GM18502 (cell line): ENCODE measurements around the gene TPCN2.

Experiments used
- ATAC-seq: cut with Tn5 transposase; IDR thresholded peaks from one replicate; pipeline ENCODE4 v1.9.1; 2021; ENCODE audit warnings: mild to moderate bottlenecking; ENCODE audit not compliant: unreplicated experiment, poor library complexity

The TPCN2 gene

DNA sequence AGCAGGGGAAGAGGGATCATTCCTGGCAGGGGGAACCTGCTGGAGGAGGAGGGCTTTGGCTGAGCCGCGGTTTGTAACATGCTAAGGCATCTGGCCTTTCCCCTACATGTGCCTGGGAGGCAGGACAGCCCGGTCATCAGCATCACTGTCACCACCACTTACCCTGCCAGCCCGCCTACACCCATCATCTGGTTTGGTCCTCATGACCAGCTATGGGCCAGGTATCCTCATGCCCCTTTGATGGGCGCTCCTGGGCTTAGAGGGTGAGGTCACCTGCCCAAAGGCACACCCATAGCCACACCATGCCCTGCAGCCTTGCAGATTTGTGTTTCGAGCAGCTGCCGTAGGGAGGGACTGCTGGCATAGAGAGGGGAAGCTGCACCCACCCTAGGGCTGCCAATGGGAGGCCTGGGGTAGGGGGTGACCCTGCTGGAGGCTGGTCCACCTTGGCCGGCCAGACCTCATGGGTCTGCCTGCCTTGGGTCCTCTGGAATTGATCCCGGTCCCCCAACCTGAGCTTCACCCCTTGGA lies 38.3 kb upstream of the TPCN2 start:
- no peak for ATAC-seq

DNA sequence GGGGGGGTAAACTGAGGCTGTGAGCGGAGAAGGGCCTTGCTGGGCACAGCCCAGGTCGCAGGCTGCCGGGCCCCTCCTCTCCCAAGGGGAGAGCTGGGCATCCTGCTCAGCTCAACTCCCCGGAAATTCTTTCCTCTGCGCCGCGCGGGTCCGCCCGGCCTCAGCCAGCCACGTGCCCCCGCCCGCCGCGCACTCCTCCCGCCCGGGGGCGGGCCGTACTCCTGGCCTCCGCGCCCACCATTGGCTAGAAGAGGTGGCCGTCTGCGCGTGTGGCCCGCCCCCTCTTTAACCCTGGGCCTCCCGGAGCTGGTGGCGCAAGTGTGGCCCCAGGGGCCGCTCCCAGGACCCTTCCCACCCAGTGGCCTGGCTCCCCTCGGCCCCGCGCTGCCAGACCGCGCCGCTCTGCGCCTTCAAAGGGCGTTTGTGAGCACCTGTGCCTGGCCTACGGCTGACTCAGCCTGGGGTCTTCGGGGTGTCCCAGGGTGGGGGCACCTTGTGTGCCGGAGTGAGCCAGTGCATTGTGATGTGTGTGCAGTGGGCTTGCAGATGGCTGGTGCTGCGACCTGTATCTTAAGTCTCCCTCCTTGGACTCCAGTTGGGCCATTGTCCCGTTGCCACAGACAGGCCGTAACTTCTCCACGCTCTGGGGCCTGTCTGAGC lies 37.6 kb upstream of the TPCN2 start:
- ATAC-seq: no peak

DNA sequence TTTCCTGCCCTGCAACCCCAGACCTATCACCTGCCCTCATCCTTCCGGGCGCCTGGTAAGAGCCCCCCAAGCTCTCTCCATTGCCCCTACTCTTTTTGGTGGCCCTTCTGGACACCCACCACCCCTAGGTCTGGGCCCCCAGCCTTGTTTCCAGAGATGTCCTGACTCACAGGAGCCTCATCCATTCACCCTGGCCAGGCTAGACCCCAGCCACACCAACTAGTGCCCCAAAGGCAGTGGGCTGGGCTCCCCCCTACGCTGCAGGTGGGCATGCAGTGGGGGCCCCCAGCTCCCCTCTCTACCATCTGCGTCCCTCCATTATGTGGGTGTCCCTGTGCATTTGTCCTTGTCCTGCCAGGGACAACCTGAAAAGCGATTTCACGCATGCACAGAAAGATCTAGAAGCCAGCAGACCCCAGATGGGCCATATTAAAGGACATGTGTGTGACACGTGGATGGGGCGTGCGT lies 37.1 kb upstream of the TPCN2 start:
- ATAC-seq: no peak

DNA sequence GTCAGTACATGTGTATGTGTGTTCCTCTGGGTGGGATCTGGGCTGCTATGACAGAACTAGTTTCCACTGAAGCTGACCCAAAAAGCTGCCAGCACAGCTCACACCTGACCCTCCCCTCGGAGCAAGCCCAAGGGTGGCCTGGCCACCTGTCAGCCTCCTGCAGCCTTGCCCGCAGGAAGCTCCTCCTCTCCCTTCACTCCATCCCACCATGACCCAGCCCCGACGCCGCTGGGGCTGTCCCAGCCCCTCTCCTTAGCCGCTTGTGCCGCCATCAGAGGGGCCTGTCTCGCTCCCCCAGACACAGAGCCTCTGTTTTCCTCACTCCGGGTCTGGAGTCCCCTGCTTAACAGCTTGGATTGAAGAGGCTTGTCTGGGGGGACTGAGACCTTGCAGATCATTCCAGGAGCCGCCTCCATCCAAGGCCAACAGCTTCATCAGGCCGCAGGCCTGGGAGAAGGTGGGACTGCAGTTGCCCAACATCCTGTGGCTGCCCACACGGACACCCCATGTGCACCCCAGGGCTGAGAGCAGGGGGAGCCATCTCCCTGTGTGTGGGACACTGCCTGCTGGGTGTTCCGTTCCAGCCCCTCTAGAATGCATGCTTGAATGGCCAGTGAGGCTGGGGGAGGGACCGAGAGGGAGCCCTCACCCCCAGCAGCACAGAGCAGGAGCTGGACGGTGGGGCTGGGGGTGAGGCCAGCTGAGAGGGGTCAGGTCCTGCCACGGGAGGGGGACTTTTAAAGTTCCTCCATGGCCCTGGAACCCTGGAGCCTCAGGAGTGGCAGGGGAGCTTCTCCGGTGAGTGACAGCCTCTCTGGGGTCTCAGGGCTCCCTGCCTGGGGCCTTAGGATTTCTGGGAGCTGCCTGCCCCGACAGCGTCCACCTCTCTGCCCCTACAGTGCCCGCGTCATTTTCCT lies 36.4 kb upstream of the TPCN2 start:
- ATAC-seq: no peak

DNA sequence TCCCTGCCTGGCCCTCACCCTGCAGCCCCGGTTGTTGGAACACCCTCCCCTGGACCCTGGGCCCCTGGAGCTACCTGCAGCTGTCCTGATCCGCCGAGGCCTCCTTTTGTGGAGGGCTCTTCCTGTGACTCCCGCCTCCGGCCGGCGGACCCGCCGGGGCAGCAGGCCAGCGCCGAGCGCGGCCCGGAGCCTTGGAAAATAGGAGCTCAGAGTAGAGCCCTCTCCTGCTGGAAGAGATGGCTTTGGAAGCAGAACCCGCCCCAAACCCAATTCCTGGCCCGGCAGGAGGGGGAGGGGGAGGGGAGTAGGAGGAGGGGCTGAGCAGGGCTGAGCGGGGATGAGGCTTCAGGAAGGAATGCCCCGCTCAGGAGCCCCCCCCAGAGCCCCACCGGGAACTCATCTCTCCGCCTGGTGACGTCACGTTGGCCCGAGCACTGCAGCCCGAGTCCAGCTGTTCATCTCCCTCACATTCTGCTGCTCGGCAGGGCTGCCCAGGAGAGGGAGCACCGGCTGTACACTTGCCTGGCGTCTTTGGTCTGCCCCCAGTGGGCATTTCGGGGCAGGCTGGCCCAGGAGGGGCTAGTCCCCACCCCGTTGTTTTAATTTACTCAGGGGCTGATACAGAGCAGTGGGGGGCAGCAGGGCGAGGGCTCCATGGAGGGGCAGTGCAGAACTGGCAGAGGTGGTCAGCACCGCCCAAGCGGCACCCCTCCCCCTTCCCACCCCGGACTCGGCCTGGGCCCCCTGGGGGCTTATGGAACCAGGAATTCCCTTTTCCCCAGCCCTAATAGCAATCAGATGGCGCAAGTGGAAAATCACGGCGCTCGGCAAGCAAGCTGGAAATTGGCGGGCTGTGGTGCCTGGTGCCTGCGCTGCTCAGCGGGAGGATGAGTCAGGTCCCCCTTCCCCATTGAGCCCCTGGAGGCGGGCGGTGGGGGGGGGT lies 35.5 kb upstream of the TPCN2 start, which contains the start of gene MRGPRF:
Gene MRGPRF (minus strand): TSS at position 238 of the 943 bp plus-strand sequence. CDS start 3,345 bp downstream, outside the sequence.
- no peak for ATAC-seq

DNA sequence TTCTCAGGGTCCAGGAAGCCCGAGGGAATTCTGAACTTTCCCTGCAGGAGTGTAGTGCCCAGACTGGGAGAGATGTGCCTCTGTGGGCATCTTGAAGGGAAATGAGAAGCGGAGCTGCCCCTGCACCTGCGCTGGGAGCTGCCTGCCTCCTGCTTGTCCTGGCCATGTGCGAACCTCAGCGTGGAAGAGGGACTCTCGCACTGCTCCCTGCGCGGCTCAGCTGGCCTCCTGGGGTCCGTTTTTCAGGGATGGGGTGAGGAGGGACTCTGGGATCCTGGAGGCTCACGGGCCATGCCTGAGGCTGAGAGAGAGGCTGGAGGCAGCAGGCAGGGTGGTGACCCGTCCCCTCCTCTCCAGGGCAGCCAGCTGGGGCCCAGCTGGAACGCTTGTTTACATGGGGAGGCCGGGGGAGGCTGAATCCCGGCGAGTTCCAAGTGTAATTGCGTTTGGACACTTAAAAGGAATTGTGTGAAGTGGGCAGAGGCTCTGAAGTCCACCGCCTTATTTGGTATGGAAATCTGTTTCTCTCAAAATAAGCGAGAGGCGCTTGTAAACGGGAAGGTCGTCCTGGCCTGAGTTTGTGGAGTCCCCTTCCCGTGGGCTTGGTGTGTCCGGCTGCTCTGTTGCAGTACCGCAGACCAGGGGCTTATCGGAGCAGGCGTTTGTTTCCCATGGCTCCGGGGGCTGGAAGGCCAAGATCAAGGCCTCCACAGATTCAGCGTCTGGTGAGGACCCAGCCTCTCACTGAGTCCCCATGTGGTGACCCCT lies 34.5 kb upstream of the TPCN2 start:
- no peak for ATAC-seq

DNA sequence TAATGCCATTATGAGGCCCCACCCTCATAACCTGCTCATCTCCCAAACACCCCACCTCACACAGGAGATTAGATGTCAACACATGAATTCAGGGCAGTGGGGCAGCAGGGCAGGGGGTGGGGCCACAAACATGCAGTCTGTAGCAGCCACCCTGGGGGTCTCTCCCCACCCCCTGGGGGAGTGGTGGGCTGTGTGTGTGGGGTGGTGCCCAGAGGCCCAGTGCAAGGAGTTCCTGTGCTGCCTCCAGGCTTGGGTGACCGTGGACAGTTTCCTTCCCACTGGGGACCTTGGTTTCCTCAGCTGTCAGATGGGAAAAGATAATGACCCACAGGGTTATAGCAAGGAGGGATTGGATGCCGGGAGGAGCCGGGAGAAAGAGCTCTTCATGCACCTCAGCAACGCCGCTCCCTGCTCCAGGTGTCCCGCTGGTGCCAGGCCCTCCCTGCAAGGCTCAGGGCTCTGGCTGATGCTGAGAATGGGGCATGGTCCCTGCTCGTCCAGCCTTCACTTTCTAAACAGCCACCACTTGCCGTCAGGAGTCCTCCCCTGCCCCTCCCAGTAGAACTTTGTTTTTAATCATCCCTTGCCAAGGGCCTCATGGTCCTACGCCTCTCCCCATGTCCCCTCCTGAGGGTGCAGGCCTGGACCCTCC lies 33.7 kb upstream of the TPCN2 start:
- ATAC-seq: no peak

DNA sequence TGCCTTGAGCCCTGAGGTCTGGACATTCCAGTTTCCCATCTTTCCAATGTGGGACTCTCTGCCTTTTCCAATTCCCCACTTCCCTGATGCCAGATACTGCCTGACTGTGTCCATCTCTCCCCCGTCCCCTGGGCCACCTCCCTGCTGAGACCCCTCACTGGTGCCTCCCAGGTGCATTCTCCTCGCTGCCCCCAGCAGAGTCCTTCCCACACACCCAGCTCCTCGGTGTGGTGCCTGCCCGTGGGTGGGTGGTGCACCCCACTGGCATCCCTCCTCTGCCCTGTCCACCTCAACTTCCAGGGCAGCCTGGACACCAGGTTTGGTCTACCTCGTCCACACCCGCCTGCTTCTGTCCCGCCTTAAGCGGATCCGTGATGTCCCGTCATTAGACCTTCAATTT lies 30.8 kb upstream of the TPCN2 start:
- ATAC-seq: no peak

DNA sequence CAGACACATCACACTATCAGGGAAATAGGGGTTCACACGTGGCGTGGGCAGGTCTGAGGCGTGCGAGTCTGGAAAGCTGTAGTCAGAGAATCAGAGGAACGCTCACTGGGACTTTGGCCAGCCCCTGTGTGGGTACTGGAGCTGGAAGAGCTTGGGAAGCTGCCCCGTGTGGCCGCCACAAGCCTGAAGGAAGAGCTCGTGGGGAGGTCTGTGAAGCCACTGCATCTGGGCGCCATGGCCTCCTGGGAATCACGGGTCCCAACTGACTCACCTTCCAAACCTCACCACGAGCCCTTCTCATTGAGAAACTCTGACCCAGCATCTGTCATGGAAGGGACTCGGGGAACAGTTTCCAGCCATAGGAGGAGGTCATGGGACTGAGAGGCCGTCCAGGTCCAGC lies 29.8 kb upstream of the TPCN2 start:
- no peak for ATAC-seq

DNA sequence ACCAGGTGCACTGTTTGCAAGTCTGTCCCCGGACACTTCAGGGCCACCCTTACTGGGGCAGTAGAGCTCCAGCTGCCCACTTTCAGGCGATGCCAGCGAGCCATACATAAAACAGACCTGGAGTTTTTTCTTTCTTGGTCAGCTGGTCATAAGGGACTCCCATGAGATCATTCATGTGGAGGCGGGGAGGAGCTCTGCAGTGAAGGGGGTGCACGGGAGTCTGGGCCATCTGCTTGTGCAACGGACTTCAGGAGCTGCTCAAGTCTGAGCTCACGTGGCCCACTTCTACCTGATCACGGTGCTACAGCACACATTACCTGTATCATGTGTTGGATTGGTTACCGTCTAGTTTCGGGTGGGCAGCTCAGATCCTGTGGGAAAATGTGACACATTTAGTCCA lies 26.5 kb upstream of the TPCN2 start:
- ATAC-seq: no peak

DNA sequence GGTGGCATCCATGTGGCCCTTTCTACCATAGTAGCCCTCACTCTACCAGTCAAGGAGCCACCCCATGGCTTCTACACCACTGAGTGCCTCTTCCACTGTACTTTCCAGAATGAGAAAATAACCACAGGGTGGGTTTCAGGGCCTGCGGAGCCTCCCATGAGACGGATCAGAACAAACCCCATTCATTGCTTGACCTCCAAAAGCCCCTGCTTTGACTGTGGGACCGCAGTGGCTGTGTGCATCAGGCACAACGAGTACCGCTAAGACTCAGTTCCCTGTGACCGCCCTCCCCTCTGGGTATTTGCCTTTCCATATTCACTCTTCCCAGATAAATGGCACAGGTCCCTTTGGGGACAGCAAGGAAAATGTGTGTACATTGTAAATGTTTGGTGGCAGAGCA lies 24.2 kb upstream of the TPCN2 start:
- ATAC-seq: no peak

DNA sequence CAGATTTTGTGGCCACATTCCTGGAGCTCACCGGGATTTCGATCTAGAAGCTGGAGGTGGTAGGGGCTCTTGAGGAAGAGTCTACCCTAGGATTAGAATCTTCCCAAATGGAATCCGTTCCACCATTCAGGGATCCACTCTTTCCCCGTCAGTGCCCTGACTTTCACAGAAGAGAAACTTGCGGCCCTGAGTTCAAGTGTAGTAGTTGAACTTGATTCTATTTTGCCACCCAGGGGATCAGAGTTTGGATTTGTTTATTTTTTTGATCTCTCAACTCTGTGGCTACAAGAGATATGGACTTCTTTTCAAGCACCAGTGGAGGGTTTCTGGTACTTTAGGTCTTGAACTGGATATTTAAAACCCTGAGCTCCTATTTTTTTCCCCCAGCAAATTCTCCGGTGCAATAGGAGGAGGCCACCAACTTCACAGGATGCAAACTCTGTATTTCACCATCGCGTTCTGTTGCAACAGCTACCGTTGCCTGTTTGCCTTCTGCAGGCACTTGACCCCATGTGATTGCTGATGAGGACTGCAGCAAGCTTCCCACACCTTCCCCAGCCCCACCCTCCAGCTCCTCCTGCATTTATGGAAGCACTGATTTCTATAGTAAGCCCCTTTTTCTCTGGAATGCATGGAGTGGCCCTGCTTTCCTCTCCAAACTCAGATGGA lies 20.9 kb upstream of the TPCN2 start:
- ATAC-seq: no peak

DNA sequence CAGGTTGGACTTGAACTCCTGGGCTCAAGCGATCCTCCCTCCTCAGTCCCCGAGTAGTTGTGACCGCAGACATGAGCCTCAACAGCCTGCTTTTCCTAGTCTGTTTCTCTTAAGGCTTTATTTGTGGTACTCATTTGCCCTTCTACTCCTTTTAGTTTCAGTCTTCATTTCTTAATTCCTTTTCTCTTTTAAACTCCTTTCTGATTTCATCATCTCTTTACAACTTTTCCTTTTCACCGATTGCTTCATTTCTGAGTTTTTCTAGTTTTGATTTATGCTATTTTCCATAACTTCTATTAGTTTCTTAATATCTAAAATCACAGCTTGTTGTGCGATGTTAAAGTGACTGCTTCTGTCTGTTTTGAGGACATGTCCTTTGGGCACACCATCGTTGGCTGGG lies 18.4 kb upstream of the TPCN2 start:
- ATAC-seq: no peak

DNA sequence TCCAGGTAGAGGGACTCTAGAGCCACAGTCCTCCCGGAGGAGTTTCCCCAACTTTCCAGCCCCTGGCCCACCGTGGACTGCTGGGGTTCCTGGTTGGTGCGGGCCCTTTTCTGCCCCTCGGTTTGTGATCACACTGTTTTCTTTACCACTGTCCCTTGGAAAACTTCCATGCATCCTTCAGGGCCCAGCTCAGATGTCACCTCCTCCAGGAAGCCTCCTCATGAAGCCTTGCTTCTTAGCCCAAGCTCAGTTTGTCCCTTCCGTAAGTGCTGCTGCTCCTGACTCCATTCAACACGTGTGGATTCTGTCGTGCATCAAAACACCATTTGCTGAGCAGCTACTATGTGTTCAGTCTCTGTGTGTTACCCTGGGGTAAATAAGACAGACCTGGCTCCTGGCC lies 15.9 kb upstream of the TPCN2 start:
- ATAC-seq: no peak

DNA sequence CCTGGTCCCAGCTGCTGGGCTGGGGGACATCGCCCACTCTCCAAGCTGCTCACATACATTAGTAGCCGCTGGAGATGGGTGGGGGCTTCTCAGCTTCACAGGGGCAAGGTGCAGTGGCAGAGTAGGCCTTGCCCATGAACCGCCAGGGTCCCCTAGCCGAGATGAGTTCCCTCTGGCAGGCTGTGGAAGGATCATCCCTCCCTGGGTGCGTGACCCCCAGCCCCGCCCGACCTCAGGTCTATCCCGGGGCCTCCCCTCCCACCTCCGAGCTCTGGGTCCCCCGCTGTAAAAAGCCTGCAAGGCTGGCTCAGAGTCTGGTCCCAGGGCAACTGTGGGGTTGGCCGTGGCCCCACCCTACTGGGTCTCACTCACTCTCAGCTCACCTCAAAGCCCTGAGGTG lies 15.3 kb upstream of the TPCN2 start:
- ATAC-seq: no peak

DNA sequence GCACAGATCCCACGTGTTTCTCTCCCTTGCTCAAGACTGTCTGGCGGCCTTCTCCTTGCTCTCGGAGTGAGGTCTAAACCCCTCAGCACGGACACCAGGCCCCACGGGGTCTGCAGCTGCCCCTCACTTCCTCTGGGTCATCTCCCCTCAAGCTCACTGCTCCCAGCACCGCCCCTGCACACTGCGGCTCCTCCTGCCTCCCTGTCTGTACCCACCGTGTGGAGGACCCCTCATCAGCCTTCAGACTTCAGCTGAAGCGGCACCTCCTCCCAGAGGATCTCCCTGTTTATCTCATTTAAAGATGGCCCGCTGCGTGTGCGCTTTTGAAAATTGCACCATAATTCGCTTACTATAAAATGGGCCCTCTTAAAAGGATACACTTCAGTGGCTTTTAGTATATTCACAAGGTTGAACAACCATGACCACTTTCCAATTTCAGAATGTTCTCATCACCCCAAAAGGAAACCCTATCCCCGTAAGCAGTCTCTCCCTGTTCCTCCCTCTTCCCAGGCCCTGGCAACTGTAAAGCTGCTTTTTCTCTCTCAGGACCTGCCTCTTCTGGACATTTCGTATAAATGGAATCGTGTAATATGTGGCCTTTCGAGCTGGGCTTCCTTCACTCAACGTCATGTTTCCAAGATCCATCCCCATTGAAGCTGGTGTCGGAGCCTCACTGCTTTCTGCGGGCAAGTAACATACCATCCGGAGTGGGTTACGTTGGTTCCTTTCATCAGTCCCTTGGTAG lies 14.4 kb upstream of the TPCN2 start:
- no peak for ATAC-seq

DNA sequence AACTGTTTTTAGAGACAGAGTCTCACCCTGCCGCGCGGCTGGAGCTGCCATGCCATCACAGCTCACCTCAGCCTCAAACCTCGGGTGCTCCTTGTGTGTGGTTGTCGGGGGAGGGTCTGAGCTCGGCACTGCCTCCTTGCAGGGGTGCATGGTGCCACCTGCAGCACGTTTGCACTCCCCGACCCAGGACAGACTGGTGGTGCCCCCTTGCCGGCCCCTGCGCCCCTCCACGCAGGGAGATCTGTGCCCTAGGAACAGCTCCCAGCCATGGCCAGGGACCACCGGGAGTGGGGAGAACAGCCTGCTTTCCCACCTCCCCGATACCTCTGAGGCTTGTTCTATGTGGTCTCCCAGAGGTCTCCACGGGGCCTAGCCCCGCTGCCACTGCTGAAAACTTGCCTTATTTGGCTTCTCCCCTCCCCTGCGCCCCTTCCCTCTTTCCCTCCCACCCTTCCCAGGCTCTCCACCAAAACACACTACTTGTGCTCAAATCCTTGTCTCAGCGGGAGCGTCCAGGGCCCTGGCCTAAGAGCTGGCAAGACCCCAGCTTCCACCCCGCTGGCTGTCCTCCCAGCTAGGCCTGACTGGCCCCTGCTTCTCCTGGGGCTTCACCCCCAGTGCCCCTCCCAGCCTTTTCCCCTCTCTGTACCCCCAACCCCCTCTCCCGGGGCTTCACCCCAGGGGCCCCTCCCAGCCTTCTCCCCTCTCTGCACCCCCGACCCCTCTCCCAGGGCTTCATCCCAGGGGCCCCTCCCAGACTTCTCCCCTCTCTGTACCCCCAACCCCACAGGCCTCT lies 13.4 kb upstream of the TPCN2 start:
- no peak for ATAC-seq
